SK-N-SH (cell line): ENCODE data around the gene LGALS9C.
"Not testable (repeated sequence)": the region's sequence is repeated elsewhere in the genome, so short reads cannot be mapped to it uniquely, and the experiment has no call there.

Experiments used
- CTCF ChIP-seq: fragments of 200-600 bp; sonication (generic); IDR thresholded peaks from 2 replicates; pipeline ENCODE4 v1.6.1; 2017; ENCODE audit warnings: antibody characterized with exemption, mild to moderate bottlenecking, moderate library complexity
- GABPA ChIP-seq: IDR thresholded peaks from 2 replicates; pipeline ENCODE4 v1.4.0; 2012; ENCODE audit warnings: low read depth, mild to moderate bottlenecking
- REST ChIP-seq: IDR thresholded peaks from 2 replicates; pipeline ENCODE4 v1.6.1; 2012; ENCODE audit warnings: mild to moderate bottlenecking, low read depth, low read length, moderate library complexity

- not testable (repeated sequence) for TF ChIP-seq GABPA, REST, CTCF
Measured at GRCh38 chr17:18499100-18499499, 22.5 kb downstream of the LGALS9C start.
